GM12878 (cell line): ENCODE results near the gene PCP4L1. TPM values are rescaled to one million over a fixed set of nuclear protein-coding genes. Genes with fewer than 3 reads are reported as not detected.

Source experiments
- ATAC-seq: fragments of 200-7000 bp; cut with Tn5 transposase; 3 replicates; pipeline ENCODE4 v1.9.1; 2020; ENCODE audit warnings: mild to moderate bottlenecking, moderate library complexity
- BruUV-seq: library from RNA; stranded (reverse); fragments of 400-500 nt; replicated peaks from 2 replicates; lab custom pipeline; 2021; lab: Mats Ljungman, UMichigan
- CTCF ChIA-PET: fragments of 300-600 bp; sonication (Branson Sonifier 250); formaldehyde crosslinking; extraction: SDS; loops from one replicate; lab custom pipeline; 2021; ENCODE audit warnings: inconsistent platforms; lab: Yijun Ruan, JAX
- POLR2A ChIA-PET: fragments of 350-600 bp; formaldehyde crosslinking; extraction: SDS; loops from one replicate; lab custom pipeline; 2021; ENCODE audit warnings: inconsistent platforms; lab: Charles Lee
- RAD21 ChIA-PET: fragments of 300-600 bp; sonication (Branson Sonifier 250); formaldehyde crosslinking; loops from one replicate; lab custom pipeline; 2023; ENCODE audit warnings: antibody characterized with exemption; ENCODE audit not compliant: unreplicated experiment; lab: Charles Lee
- SMC1A ChIA-PET: fragments of 300-600 bp; sonication (Branson Sonifier 250); formaldehyde crosslinking; loops from one replicate; lab custom pipeline; 2023; ENCODE audit not compliant: unreplicated experiment, uncharacterized antibody; lab: Charles Lee
- DNase-seq: peaks from one replicate; pipeline ENCODE4 v3.0.0-alpha.2; 2011; ENCODE audit warnings: low read depth, low spot score
- FAIRE-seq: peaks from 3 replicates; lab custom pipeline; 2011; peaks lifted over from hg19 to GRCh38; lab: Jason Lieb, UNC
- H2AFZ ChIP-seq: 2 replicates; pipeline ENCODE4 v1.6.0; 2011; ENCODE audit warnings: low read depth, low read length, control low read depth; ENCODE audit not compliant: control insufficient read depth
- H3K27ac ChIP-seq: 2 replicates; pipeline ENCODE4 v1.5.1; 2011; ENCODE audit warnings: control low read depth; ENCODE audit not compliant: control insufficient read depth, insufficient read depth
- H3K27me3 ChIP-seq, 2 experiments: replicated peaks in 1 of 2; 2 replicates each; pipeline versions ENCODE4 v1.6.0 to v1.6.1; 2011; ENCODE audit warnings: low read length in 1 of 2; ENCODE audit not compliant: control insufficient read depth in 2 of 2, insufficient read depth in 2 of 2
- H3K36me3 ChIP-seq, 2 experiments: 2 replicates each; pipeline ENCODE4 v1.5.1; 2011; ENCODE audit warnings: low read length in 1 of 2; ENCODE audit not compliant: control insufficient read depth in 2 of 2, insufficient read depth in 2 of 2
- H3K4me1 ChIP-seq: 2 replicates; pipeline ENCODE4 v1.6.1; 2011; ENCODE audit warnings: mild to moderate bottlenecking, low read length, moderate library complexity, mixed read lengths; ENCODE audit not compliant: control insufficient read depth, insufficient read depth
- H3K4me2 ChIP-seq: 2 replicates; pipeline ENCODE4 v1.6.0; 2011; ENCODE audit warnings: control low read depth; ENCODE audit not compliant: control insufficient read depth, insufficient read depth
- H3K4me3 ChIP-seq: fragments of 200-600 bp; sonication (generic); 2 replicates; pipeline ENCODE4 v1.5.1; 2016
- H3K79me2 ChIP-seq: 2 replicates; pipeline ENCODE4 v1.6.0; 2011; ENCODE audit warnings: low read length; ENCODE audit not compliant: control insufficient read depth, insufficient read depth
- H3K9ac ChIP-seq: 2 replicates; pipeline ENCODE4 v1.8.0; 2011; ENCODE audit warnings: low read length, control low read depth, mixed read lengths; ENCODE audit not compliant: control insufficient read depth, insufficient read depth
- H3K9me3 ChIP-seq: replicated peaks from 3 replicates; pipeline ENCODE4 v1.5.1; 2011; ENCODE audit warnings: mild to moderate bottlenecking, low read length; ENCODE audit not compliant: control insufficient read depth, insufficient read depth
- H4K20me1 ChIP-seq: 2 replicates; pipeline ENCODE4 v1.6.0; 2011; ENCODE audit not compliant: control insufficient read depth, insufficient read depth
- ATF7 ChIP-seq: fragments of 450-650 bp; IDR thresholded peaks from 2 replicates; pipeline ENCODE4 v1.6.1; 2016; ENCODE audit warnings: low read depth, mild to moderate bottlenecking
- BACH1 ChIP-seq: fragments of 450-650 bp; IDR thresholded peaks from 2 replicates; pipeline ENCODE4 v1.6.1; 2017; ENCODE audit warnings: mild to moderate bottlenecking, borderline replicate concordance
- BCL11A ChIP-seq: IDR thresholded peaks from 2 replicates; pipeline ENCODE4 v1.6.1; 2011; ENCODE audit warnings: low read depth, low read length
- CBFB ChIP-seq: IDR thresholded peaks from 2 replicates; pipeline ENCODE4 v1.6.1; 2016; ENCODE audit warnings: antibody characterized with exemption, low read depth
- CHD2 ChIP-seq: IDR thresholded peaks from 2 replicates; pipeline ENCODE4 v1.6.1; 2011; ENCODE audit warnings: low read depth, low read length, improper control_type of control experiment, borderline replicate concordance
- ETV6 ChIP-seq, 2 experiments: fragments of 450-650 bp in 1 of 2; IDR thresholded peaks in 1 of 2; conservative IDR thresholded peaks in 1 of 2; 2 replicates each; pipeline ENCODE4 v1.6.1; 2014; ENCODE audit warnings: antibody characterized with exemption in 1 of 2, borderline replicate concordance in 1 of 2, low read depth in 1 of 2, mild to moderate bottlenecking in 1 of 2, moderate library complexity in 1 of 2
- MYB ChIP-seq: fragments of 150-350 bp; IDR thresholded peaks from 2 replicates; pipeline ENCODE4 v1.6.1; 2014; ENCODE audit warnings: mild to moderate bottlenecking, low read depth, low read length, borderline replicate concordance
- NBN ChIP-seq: fragments of 450-650 bp; IDR thresholded peaks from 2 replicates; pipeline ENCODE4 v1.6.1; 2016
- NKRF ChIP-seq: fragments of 450-650 bp; conservative IDR thresholded peaks from 2 replicates; pipeline ENCODE4 v1.6.1; 2017; ENCODE audit warnings: mild to moderate bottlenecking, moderate library complexity
- PKNOX1 ChIP-seq: fragments of 450-650 bp; IDR thresholded peaks from 2 replicates; pipeline ENCODE4 v1.6.1; 2016; ENCODE audit warnings: mild to moderate bottlenecking
- PML ChIP-seq: IDR thresholded peaks from 2 replicates; pipeline ENCODE4 v1.6.1; 2012; ENCODE audit warnings: low read length, inconsistent platforms
- RELB ChIP-seq: fragments of 450-650 bp; IDR thresholded peaks from 2 replicates; pipeline ENCODE4 v1.6.1; 2017; ENCODE audit warnings: low read depth, mild to moderate bottlenecking, moderate library complexity
- REST ChIP-seq: IDR thresholded peaks from 2 replicates; pipeline ENCODE4 v1.6.1; 2012; ENCODE audit warnings: mild to moderate bottlenecking, low read depth, low read length
- SMC3 ChIP-seq: IDR thresholded peaks from 2 replicates; pipeline ENCODE4 v1.6.1; 2011; ENCODE audit warnings: low read length, improper control_type of control experiment, borderline replicate concordance
- SREBF1 ChIP-seq: IDR thresholded peaks from 2 replicates; pipeline ENCODE4 v1.6.1; 2012; ENCODE audit warnings: mild to moderate bottlenecking, low read length
- TBL1XR1 ChIP-seq: IDR thresholded peaks from 2 replicates; pipeline ENCODE4 v1.6.1; 2012; ENCODE audit warnings: low read depth, low read length, improper control_type of control experiment
- WRNIP1 ChIP-seq: IDR thresholded peaks from 2 replicates; pipeline ENCODE4 v1.6.1; 2011; ENCODE audit warnings: low read depth, low read length, improper control_type of control experiment, borderline replicate concordance
- ZNF24 ChIP-seq: fragments of 450-650 bp; IDR thresholded peaks from 2 replicates; pipeline ENCODE4 v1.6.1; 2017; ENCODE audit warnings: antibody characterized with exemption, mild to moderate bottlenecking
- WGBS: methylation state at CpG from one replicate; pipeline ENCODE4 v1.1.6; 2016; ENCODE audit warnings: low lambda C conversion rate; ENCODE audit not compliant: insufficient replicate concordance, insufficient coverage; ENCODE audit errors: missing lambda C conversion rate; 5-methylcytosine and 5-hydroxymethylcytosine counted together
- in situ Hi-C: fragments of 300-500 bp; cut with MboI; formaldehyde crosslinking; loops from 9 replicates; pipeline ENCODE4 v1.14.3; 2018; ENCODE audit warnings: mixed read lengths
- intact Hi-C: fragments of 100-400 bp; cut with micrococcal nuclease; formaldehyde crosslinking; loops from one replicate; pipeline ENCODE4 v1.14.2; 2022; ENCODE audit not compliant: unreplicated experiment
- polyA plus RNA-seq, 11 experiments: library from polyadenylated mRNA; depleted of rRNA in 4 of 11; unstranded in 6 of 11; stranded (reverse) in 5 of 11; fragments of >200 nt; fragmentation: Nextera tagmentation in 4 of 11; fragmentation: Illumina TruSeq in 1 of 11; extraction: Ambion mirVana in 4 of 11; extraction: Trizol in 1 of 11; gene quantifications; 1 replicate in 1 of 11; 2 replicates in 10 of 11; pipeline versions ENCODE4 v1.2.1 to v1.2.3, GENCODE V29; 2011 to 2016; ENCODE audit warnings: inconsistent platforms in 2 of 11, missing spikeins in 2 of 11, low read depth in 1 of 11
- total RNA-seq, 4 experiments: library from RNA; depleted of rRNA in 3 of 4; stranded (reverse); fragments of >200 nt in 3 of 4; fragmentation: Illumina TruSeq in 1 of 4; extraction: Trizol in 1 of 4; gene quantifications; 2 replicates each; pipeline versions ENCODE4 v1.2.1 to v1.2.3, GENCODE V29; 2013 to 2021

PCP4L1 gene
- total and polyA plus RNA-seq, 10 of the 15 experiments (the other 5 are each of a cell fraction or from before 2014, with no cell fraction given) = 1.0 to 5.2 (median 2.8) TPM

GRCh38 chr1:161298116-161298515 lies 39.6 kb downstream of the PCP4L1 start:
- DNase-seq (no peak), ATAC-seq (peak; percentile 94), FAIRE-seq (no peak)
- POLR2A ChIA-PET = interaction anchor here (0.6 kb wide), 1 partner anchor 10 kb away, joined by 3 read pairs; no protein-coding TSS in a partner anchor
- Histone ChIP-seq H3K9me3 (no peaks in the 10 kb centered on the region), H3K4me3 (no peak overlapping the region), H4K20me1 (no peaks in the 10 kb centered on the region), H3K27ac (no peak overlapping the region), H3K79me2 (no peaks in the 10 kb centered on the region), H3K27me3 (no peaks in the 10 kb centered on the region), H3K4me1 (peaks cover 10% of the 10 kb centered on the region; the same call in 1 of the 2 replicates), H3K36me3 (no peaks in the 10 kb centered on the region), H3K9ac (no peak overlapping the region), H2AFZ (no peak overlapping the region), H3K4me2 (peak overlapping the region; percentile 44; the same call in 1 of the 2 replicates)
- 53% methylated on average over 6 of the region's 6 CpGs for WGBS
- SMC1A ChIA-PET = no interaction called here
- in situ Hi-C loops = no loop called here
- CTCF ChIA-PET = no interaction called here
- RAD21 ChIA-PET = no interaction called here
- intact Hi-C loops = no loop called here
- BruUV-seq = no TSS peak
- TF ChIP-seq ETV6 (conservative IDR thresholded peaks at IDR 0.05 in 1 of 2, IDR thresholded peaks at IDR 0.05 in 1 of 2; ENCODE audit: borderline replicate concordance in 1 of 2, low read depth in 1 of 2) (no peak), NBN (peak; percentile 91), PML (no peak), CBFB (no peak), REST (no peak), SREBF1 (no peak), BACH1 (no peak), CHD2 (no peak), WRNIP1 (no peak), BCL11A (0 out of 2 replicates have a peak, but pooled peaks have one; percentile 9), TBL1XR1 (no peak), NKRF (no peak), PKNOX1 (peak; percentile 70; the same call in 1 of the 2 replicates), MYB (no peak), RELB (peak; percentile 35; the same call in 1 of the 2 replicates), SMC3 (no peak), ZNF24 (peak; percentile 96), ATF7 (peak; percentile 69)
